ENCODE data around the gene PAX8. TPM values are rescaled to one million over a fixed set of nuclear protein-coding genes. Genes with fewer than 3 reads are reported as not detected.

PAX8 gene
- total and polyA plus RNA-seq, 11 donors = 0.44 to 2.3 (median 0.53) TPM; not detected in 4

DNA sequence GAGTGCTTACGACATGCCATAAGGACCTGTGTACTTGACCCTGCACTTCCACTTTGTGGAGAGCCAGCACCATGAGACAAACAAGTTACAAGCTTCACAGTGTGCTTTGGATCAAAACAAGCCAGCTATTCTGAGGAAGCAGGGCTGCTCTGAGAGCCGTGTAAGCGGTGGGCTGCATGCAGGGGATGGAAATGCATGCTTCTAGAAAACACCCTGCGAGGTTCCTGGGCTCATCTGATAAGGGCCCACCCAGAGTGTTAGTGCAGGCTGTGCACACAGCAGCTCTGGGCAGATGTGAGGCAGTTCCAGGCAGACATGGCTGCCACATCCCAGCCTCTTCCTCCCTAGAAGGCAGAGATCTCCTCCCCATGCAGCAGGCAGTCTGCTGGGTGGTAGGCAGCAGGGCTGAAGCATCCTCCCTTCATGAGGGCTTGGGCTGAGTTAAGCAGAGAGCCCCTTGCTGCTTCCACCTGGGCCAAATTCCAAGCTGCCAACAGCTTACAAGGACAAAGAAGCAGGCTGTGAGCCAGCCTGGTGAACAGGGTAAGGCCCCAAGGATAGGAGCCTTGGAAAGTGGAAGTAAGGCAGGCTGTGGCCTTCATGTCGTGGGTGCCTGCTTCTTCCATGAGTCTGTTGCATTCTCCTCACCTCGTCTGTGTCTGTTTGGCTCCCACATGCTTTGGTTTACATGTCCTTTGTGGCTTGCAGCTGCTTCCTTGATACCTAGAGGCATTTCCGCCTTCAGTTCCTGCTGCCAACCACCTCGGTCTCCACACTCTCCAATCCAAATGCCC is 97.3 kb downstream of the PAX8 start:
- ATAC-seq = no peak
- WGBS, 4 donors = 52 to 63% (median 60%) methylated on average over 8 of the region's 8 CpGs

DNA sequence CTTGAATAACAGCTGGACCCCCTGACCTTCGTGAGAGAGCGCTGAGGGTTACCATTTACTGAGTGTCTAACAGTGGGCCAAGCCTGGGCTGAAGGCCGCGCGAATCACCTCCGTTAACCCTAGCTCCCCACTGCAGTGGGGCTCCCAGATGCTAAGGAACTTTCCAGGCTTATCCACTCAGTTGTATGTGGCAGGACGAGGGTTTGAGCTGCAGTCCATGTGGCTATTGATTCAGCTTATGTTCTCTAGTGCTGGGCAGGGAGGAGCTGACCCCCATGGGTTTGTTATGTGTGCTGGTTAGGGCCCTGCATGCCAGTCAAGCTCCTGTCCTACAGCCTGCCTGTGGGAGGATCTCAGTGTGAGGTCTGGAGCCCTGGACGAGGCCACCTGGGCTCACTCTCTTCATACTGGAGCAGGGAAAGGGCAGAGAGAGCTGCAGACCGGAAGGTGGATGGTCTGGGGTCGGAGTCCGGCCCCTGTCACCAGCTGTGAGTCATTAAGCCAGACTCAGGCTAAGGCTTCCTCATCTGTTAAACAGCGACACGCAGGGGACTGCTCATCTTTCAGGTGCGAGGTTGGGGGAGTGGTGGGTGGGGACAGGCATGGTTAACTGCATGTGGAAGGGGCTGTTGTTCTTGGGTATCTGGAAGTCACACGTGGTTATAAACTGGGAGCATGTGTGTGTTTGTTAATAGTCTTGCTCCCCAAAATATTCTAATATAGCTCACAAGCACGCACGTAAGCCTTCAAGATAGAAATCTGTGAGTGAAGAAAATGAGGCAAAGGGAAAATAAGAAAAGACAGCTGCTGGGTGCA is 98.4 kb downstream of the PAX8 start:
- ATAC-seq (no peak), DNase-seq (no peak)
- no peaks in the 10 kb centered on the region for H3K9me3 ChIP-seq
- TF ChIP-seq, protein P1, sequence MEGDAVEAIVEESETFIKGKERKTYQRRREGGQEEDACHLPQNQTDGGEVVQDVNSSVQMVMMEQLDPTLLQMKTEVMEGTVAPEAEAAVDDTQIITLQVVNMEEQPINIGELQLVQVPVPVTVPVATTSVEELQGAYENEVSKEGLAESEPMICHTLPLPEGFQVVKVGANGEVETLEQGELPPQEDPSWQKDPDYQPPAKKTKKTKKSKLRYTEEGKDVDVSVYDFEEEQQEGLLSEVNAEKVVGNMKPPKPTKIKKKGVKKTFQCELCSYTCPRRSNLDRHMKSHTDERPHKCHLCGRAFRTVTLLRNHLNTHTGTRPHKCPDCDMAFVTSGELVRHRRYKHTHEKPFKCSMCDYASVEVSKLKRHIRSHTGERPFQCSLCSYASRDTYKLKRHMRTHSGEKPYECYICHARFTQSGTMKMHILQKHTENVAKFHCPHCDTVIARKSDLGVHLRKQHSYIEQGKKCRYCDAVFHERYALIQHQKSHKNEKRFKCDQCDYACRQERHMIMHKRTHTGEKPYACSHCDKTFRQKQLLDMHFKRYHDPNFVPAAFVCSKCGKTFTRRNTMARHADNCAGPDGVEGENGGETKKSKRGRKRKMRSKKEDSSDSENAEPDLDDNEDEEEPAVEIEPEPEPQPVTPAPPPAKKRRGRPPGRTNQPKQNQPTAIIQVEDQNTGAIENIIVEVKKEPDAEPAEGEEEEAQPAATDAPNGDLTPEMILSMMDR (IDR thresholded peaks at IDR 0.05) = no peak
- TF ChIP-seq POLR2A (IDR thresholded peaks at IDR 0.05) = no peak
- 84 to 87% (median 86%) methylated on average over 17 of the region's 17 CpGs for WGBS, 4 donors
- intact Hi-C loops (cut with DNase I) = no loop called here
- H3K27ac ChIP-seq = peak overlapping the region in 1 of 12 donors; percentile 52
- H3K4me1 ChIP-seq = peaks cover 0 to 62% (median 0%) of the 10 kb centered on the region in 12 donors
- no peak overlapping the region for H3K4me3 ChIP-seq
- no peaks in the 10 kb centered on the region for H3K27me3 ChIP-seq
- H3K36me3 ChIP-seq = peaks cover 0 to 11% (median 0%) of the 10 kb centered on the region in 9 donors

More for the DNA sequence above, 97.3 kb downstream of the PAX8 start:
- no peak overlapping the region for H3K4me3 ChIP-seq
- peak overlapping the region in 1 of 12 donors; percentile 52 for H3K27ac ChIP-seq
- DNase-seq = no peak
- H3K36me3 ChIP-seq = peaks cover 0 to 20% (median 0%) of the 10 kb centered on the region in 9 donors
- TF ChIP-seq, protein P1 (IDR thresholded peaks at IDR 0.05) = no peak
- no peak for TF ChIP-seq POLR2A (IDR thresholded peaks at IDR 0.05)
- no peaks in the 10 kb centered on the region for H3K27me3 ChIP-seq
- intact Hi-C loops (cut with DNase I) = no loop called here
- no peaks in the 10 kb centered on the region for H3K9me3 ChIP-seq
- H3K4me1 ChIP-seq = peaks cover 0 to 66% (median 0%) of the 10 kb centered on the region in 12 donors

DNA sequence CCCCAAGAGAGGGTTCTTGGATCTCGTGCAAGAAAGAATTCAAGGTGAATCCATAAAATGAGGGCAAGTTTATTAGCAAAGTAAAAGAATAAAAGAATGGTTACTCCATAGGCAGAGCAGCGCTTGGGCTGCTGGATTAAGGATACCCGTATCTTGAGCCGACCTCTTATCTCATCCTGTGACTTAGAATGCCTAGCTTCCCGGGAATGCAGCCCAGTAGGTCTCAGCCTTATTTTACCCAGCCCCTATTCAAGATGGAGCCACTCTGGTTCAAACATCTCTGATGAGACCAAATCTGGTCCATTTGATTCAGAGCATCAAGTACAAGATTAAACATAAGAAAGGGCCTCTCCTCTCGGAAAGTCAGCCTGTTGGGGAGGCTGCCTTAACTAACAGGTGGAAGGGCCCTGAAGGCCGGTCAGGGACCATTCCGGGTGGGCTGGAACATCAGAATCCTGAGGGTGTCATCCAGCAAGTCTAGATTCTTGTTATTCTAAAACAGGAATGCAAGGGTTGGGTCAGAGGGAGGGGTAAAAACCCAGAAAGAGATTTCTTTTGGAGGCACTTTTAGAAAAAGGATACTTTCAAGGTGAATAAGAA is 99.2 kb downstream of the PAX8 start:
- no peak for ATAC-seq
- Histone ChIP-seq H3K27ac (no peak overlapping the region), H3K4me1 (peaks cover 0 to 54% (median 0%) of the 10 kb centered on the region in 12 donors), H3K36me3 (peaks cover 0 to 11% (median 0%) of the 10 kb centered on the region in 9 donors), H3K9me3 (no peaks in the 10 kb centered on the region), H3K27me3 (no peaks in the 10 kb centered on the region), H3K4me3 (no peak overlapping the region)
- 78 to 82% (median 81%) methylated on average over 8 of the region's 8 CpGs for WGBS, 4 donors
- no peak for TF ChIP-seq POLR2A (IDR thresholded peaks at IDR 0.05)
- TF ChIP-seq, protein P1 (IDR thresholded peaks at IDR 0.05) = no peak
- DNase-seq = no peak
- intact Hi-C loops (cut with DNase I) = no loop called here

Data from heart left ventricle (tissue), 16 donors.